PFSK-1 (cell line): ENCODE data around the gene C5.

Experiments used
- POLR2AphosphoS5 ChIP-seq: IDR thresholded peaks from 2 replicates; pipeline ENCODE4 v1.6.1; 2012; ENCODE audit warnings: low read depth, mild to moderate bottlenecking, control low read depth, low read length, moderate library complexity
- REST ChIP-seq, 2 experiments: IDR thresholded peaks; 2 replicates each; pipeline versions ENCODE4 v1.6.1 to v1.8.0; 2011 to 2012; ENCODE audit warnings: low read depth in 2 of 2, low read length in 2 of 2, control low read depth in 1 of 2, inconsistent platforms in 1 of 2, mild to moderate bottlenecking in 1 of 2, moderate library complexity in 1 of 2; ENCODE audit not compliant: insufficient read depth in 1 of 2
- SIN3A ChIP-seq: IDR thresholded peaks from 2 replicates; pipeline ENCODE4 v1.6.1; 2012; ENCODE audit warnings: mild to moderate bottlenecking, low read length, moderate library complexity, borderline replicate concordance; ENCODE audit not compliant: insufficient read depth
- TAF1 ChIP-seq: IDR thresholded peaks from 2 replicates; pipeline ENCODE4 v1.6.1; 2012; ENCODE audit warnings: low read length, control low read depth, borderline replicate concordance; ENCODE audit not compliant: insufficient read depth

- TF ChIP-seq REST (IDR thresholded peaks at IDR 0.05; ENCODE audit: insufficient read depth in 1 of 2, low read depth in 2 of 2, low read length in 2 of 2), result no peak
- TF ChIP-seq TAF1, result no peak
- TF ChIP-seq SIN3A, result no peak
- no peak for TF ChIP-seq POLR2AphosphoS5
Observed at GRCh38 chr9:120929229-120929791, 120.8 kb downstream of the C5 start.
